Measurements from ENCODE around the gene RAP2A. TPM values are rescaled to one million over a fixed set of nuclear protein-coding genes. Genes with fewer than 3 reads are reported as not detected.

The RAP2A gene
- total RNA-seq, 2 donors from 2014 or later, result 7.5 to 11.6 TPM

GRCh38 chr13:97466722-97467121 is 32.8 kb downstream of the RAP2A start:
- Histone ChIP-seq H3K27me3 (replicated peaks; ENCODE audit: insufficient read depth) (no peaks in the 10 kb centered on the region), H3K9me3 (no peaks in the 10 kb centered on the region), H3K4me1 (replicated peaks) (no peaks in the 10 kb centered on the region), H3K4me3 (no peak overlapping the region), H3K36me3 (no peaks in the 10 kb centered on the region), H3K27ac (no peak overlapping the region)
- TF ChIP-seq POLR2A (IDR thresholded peaks at IDR 0.05), result no peak
- no peak for TF ChIP-seq CTCF (IDR thresholded peaks at IDR 0.05)
- TF ChIP-seq POLR2AphosphoS5 (IDR thresholded peaks at IDR 0.05), result no peak
- intact Hi-C loops (cut with DNase I), result no loop called here
- no peak for DNase-seq (ENCODE audit: low spot score)
- WGBS, result 70% methylated on average over 3 of the region's 3 CpGs

GRCh38 chr13:97468331-97468730 is 34.4 kb downstream of the RAP2A start:
- H3K27ac ChIP-seq, result no peak overlapping the region
- intact Hi-C loops (cut with DNase I), result no loop called here
- 93% methylated on average over 3 of the region's 3 CpGs for WGBS

GRCh38 chr13:97471711-97472110 is 37.7 kb downstream of the RAP2A start:
- Histone ChIP-seq H3K4me1 (replicated peaks) (no peaks in the 10 kb centered on the region), H3K27me3 (replicated peaks; ENCODE audit: insufficient read depth) (no peaks in the 10 kb centered on the region), H3K4me3 (no peak overlapping the region), H3K9me3 (no peaks in the 10 kb centered on the region), H3K36me3 (no peaks in the 10 kb centered on the region), H3K27ac (no peak overlapping the region)
- intact Hi-C loops (cut with DNase I), result no loop called here
- TF ChIP-seq CTCF (IDR thresholded peaks at IDR 0.05), result no peak
- TF ChIP-seq POLR2A (IDR thresholded peaks at IDR 0.05), result no peak
- no peak for TF ChIP-seq POLR2AphosphoS5 (IDR thresholded peaks at IDR 0.05)
- WGBS, result 25% methylated on average over 1 of the region's 1 CpG
- no peak for DNase-seq (ENCODE audit: low spot score)

More at GRCh38 chr13:97468331-97468730, 34.4 kb downstream of the RAP2A start:
- Histone ChIP-seq H3K4me3 (no peak overlapping the region), H3K27me3 (replicated peaks; ENCODE audit: insufficient read depth) (no peaks in the 10 kb centered on the region), H3K9me3 (no peaks in the 10 kb centered on the region), H3K36me3 (no peaks in the 10 kb centered on the region), H3K4me1 (replicated peaks) (no peaks in the 10 kb centered on the region)
- no peak for DNase-seq (ENCODE audit: low spot score)
- TF ChIP-seq CTCF (IDR thresholded peaks at IDR 0.05) (no peak), POLR2A (IDR thresholded peaks at IDR 0.05) (no peak), POLR2AphosphoS5 (IDR thresholded peaks at IDR 0.05) (no peak)

- H3K4me1 ChIP-seq (replicated peaks), result no peaks in the 10 kb centered on the region
- no peak for DNase-seq (ENCODE audit: low spot score)
- H3K36me3 ChIP-seq, result no peaks in the 10 kb centered on the region
- TF ChIP-seq POLR2A (IDR thresholded peaks at IDR 0.05), result no peak
- no peak for TF ChIP-seq POLR2AphosphoS5 (IDR thresholded peaks at IDR 0.05)
- TF ChIP-seq CTCF (IDR thresholded peaks at IDR 0.05), result no peak
- H3K4me3 ChIP-seq, result no peak overlapping the region
- H3K27me3 ChIP-seq (replicated peaks; ENCODE audit: insufficient read depth), result no peaks in the 10 kb centered on the region
- intact Hi-C loops (cut with DNase I), result no loop called here
- WGBS, result 59% methylated on average over 6 of the region's 6 CpGs
- no peak overlapping the region for H3K27ac ChIP-seq
- H3K9me3 ChIP-seq, result no peaks in the 10 kb centered on the region
These were observed 40.5 kb downstream of the RAP2A start for GRCh38 chr13:97474349-97474980.

GRCh38 chr13:97475011-97475410 is 41.0 kb downstream of the RAP2A start:
- no peaks in the 10 kb centered on the region for H3K9me3 ChIP-seq
- intact Hi-C loops (cut with DNase I), result no loop called here
- no peaks in the 10 kb centered on the region for H3K4me1 ChIP-seq (replicated peaks)
- DNase-seq (ENCODE audit: low spot score), result no peak
- TF ChIP-seq CTCF (IDR thresholded peaks at IDR 0.05), result no peak
- TF ChIP-seq POLR2AphosphoS5 (IDR thresholded peaks at IDR 0.05), result no peak
- TF ChIP-seq POLR2A (IDR thresholded peaks at IDR 0.05), result no peak
- no peak overlapping the region for H3K27ac ChIP-seq
- H3K4me3 ChIP-seq, result no peak overlapping the region
- no peaks in the 10 kb centered on the region for H3K36me3 ChIP-seq
- H3K27me3 ChIP-seq (replicated peaks; ENCODE audit: insufficient read depth), result no peaks in the 10 kb centered on the region
- 55% methylated on average over 4 of the region's 4 CpGs for WGBS

Measured in prostate gland (tissue), 2 donors.